Measurements from ENCODE around the gene CIDEB. TPM values are rescaled to one million over a fixed set of nuclear protein-coding genes. Genes with fewer than 3 reads are reported as not detected.
A peak's percentile ranks its signal among the peaks of the same experiment; 100 is the strongest.

CIDEB gene
- total RNA-seq, 2 donors from 2014 or later = 0.97 to 3.1 TPM

DNA sequence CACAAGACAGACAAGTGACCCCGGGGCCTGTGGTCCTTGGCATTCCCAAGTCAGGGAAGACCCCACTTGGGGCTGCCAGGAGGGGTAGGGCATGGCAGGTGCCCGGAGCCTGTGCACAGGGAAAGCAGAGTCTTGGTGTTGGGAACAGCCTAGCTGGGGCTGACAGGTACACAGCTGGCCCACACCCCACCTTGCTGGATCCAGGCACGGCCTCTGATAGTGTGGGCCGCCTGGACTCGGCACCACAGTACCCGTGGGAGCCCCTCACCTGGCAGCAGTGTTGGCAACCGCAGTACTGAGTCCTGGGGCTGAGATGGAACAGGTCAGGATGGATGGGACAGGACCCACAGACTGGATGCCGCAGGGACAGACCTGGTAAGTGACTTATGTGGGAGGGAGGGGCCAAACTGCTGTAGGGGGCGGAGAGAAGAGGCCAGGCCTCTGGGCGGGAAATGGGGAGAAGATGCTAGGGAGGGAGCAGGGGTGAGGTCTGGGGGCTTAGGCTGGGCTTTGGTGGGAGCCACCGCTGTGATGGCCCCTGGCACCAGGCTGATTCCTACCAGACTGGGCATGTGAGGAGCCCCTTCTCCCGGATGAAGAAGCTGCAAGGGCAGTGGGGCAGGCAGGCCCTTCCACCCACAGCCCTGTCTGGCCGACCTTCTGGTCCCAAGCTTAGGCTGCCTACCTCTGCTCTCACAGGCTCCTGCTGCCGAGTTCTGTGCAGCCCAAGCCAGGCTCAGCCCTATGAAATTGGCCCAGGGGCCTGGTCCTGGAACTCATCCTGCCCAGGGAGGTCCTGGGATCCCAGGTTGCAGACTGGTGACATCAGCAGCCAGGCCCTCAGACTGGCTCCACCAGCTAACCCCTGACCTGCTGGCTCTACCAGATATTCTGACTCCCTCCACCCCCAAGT, 44.7 kb downstream of the CIDEB start, which contains the start of gene TGM1:
Gene TGM1 (minus strand): TSS at position 357 of the 913 bp plus-strand sequence. CDS start 825 bp downstream, outside the sequence.
- Mint-ChIP-seq H3K27ac (no peak within 1 kb of the TSS), H3K9me3 (no peaks in the 10 kb centered on the region), H3K4me3 (no peak within 1 kb of the TSS), H3K4me1 (no peaks in the 10 kb centered on the region), H3K36me3 (ENCODE audit: low read depth) (peaks cover 5% of the 10 kb centered on the region), H3K27me3 (ENCODE audit: insufficient read depth) (no peaks in the 10 kb centered on the region)
- TF ChIP-seq, protein P1, sequence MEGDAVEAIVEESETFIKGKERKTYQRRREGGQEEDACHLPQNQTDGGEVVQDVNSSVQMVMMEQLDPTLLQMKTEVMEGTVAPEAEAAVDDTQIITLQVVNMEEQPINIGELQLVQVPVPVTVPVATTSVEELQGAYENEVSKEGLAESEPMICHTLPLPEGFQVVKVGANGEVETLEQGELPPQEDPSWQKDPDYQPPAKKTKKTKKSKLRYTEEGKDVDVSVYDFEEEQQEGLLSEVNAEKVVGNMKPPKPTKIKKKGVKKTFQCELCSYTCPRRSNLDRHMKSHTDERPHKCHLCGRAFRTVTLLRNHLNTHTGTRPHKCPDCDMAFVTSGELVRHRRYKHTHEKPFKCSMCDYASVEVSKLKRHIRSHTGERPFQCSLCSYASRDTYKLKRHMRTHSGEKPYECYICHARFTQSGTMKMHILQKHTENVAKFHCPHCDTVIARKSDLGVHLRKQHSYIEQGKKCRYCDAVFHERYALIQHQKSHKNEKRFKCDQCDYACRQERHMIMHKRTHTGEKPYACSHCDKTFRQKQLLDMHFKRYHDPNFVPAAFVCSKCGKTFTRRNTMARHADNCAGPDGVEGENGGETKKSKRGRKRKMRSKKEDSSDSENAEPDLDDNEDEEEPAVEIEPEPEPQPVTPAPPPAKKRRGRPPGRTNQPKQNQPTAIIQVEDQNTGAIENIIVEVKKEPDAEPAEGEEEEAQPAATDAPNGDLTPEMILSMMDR (conservative IDR thresholded peaks at IDR 0.05) = no peak
- H3K36me3 ChIP-seq (ENCODE audit: control insufficient read depth, insufficient read depth, low read length) = no peaks in the 10 kb centered on the region
- peak; percentile 61 for DNase-seq
- no peak within 1 kb of the TSS for H3K9ac ChIP-seq (ENCODE audit: extremely low read depth, low read length, poor library complexity, severe bottlenecking)
- no peaks in the 10 kb centered on the region for H3K9me3 ChIP-seq (ENCODE audit: control insufficient read depth, low read length)
- no peak within 1 kb of the TSS for H3K27ac ChIP-seq (ENCODE audit: low read depth, low read length)
- H3K4me3 ChIP-seq (ENCODE audit: low read length) = no peak within 1 kb of the TSS
- no peaks in the 10 kb centered on the region for H3K27me3 ChIP-seq (ENCODE audit: control insufficient read depth, insufficient read depth, low read length, poor library complexity, severe bottlenecking)
- 68 to 83% methylated on average over 6 to 14 of the region's 14 CpGs for WGBS, 2 experiments (ENCODE audit: insufficient coverage in 1 of 2, insufficient read length in 1 of 2)
- H3K4me1 ChIP-seq (ENCODE audit: control insufficient read depth, insufficient read depth, low read length) = no peaks in the 10 kb centered on the region

DNA sequence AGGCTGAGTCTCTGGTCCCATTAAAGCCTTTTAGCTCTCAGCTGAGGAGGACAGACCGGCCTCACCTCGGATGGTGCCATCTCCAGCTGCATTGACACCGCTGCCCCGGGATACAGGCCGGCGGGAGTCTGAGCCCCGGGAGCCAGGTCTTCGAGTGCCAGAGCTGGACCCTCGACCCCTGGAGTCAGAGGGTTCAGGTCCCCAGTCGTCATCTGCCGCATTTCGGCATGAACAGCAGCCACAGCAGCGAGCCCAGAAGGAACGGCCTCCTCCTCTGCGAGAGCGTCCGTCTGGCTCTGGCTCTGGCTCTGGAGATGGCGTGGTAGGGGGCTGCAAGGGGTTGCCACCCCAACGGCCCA, 45.8 kb downstream of the CIDEB start:
- H3K4me3 ChIP-seq (ENCODE audit: low read length) = no peak overlapping the region
- no peaks in the 10 kb centered on the region for H3K36me3 ChIP-seq (ENCODE audit: control insufficient read depth, insufficient read depth, low read length)
- no peaks in the 10 kb centered on the region for H3K4me1 ChIP-seq (ENCODE audit: control insufficient read depth, insufficient read depth, low read length)
- Mint-ChIP-seq H3K27me3 (ENCODE audit: insufficient read depth) (no peaks in the 10 kb centered on the region), H3K9me3 (no peaks in the 10 kb centered on the region), H3K4me1 (no peaks in the 10 kb centered on the region), H3K27ac (no peak overlapping the region), H3K4me3 (no peak overlapping the region), H3K36me3 (ENCODE audit: low read depth) (peaks cover under 1% of the 10 kb centered on the region)
- no peak overlapping the region for H3K27ac ChIP-seq (ENCODE audit: low read depth, low read length)
- no peaks in the 10 kb centered on the region for H3K27me3 ChIP-seq (ENCODE audit: control insufficient read depth, insufficient read depth, low read length, poor library complexity, severe bottlenecking)
- TF ChIP-seq, protein P1 (conservative IDR thresholded peaks at IDR 0.05) = no peak
- no peaks in the 10 kb centered on the region for H3K9me3 ChIP-seq (ENCODE audit: control insufficient read depth, low read length)
- 93 to 97% methylated on average over 9 to 19 of the region's 19 CpGs for WGBS, 2 experiments (ENCODE audit: insufficient coverage in 1 of 2, insufficient read length in 1 of 2)
- no peak for DNase-seq
- no peak overlapping the region for H3K9ac ChIP-seq (ENCODE audit: extremely low read depth, low read length, poor library complexity, severe bottlenecking)

DNA sequence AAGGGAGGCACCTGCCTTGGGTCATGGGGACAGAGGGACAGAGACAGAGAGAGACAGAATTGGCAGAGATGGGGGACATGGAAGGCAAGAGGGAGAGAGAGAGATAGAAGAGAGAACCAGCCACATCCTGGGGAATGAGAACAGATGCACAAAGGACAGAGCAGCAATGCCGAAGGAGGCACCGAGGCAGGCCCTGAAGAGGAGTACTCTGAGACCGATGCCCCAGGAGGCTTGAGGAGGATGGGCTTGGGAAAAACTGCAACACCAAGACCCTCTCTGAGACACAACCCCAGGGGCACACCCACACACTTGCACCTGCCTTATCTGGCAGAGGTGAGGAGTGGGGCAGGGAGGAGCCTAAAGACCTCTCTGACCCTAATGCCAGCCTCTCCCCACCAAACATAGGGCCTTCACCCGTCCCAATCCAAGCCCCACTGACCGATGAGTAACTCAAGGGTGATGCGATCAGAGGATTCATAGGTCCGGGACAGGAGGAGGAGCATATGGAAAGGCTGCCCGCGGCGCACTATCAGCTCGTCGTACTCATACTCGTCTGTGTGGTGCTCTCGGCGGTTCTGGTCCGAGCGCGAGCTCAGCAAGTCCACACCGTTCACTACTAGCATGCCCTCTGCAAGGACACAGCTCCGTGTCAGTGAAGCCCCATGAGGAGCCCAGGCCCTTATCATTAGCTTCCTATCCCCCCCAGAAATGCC, 46.4 kb downstream of the CIDEB start:
- TF ChIP-seq, protein P1 (conservative IDR thresholded peaks at IDR 0.05) = no peak
- no peaks in the 10 kb centered on the region for H3K9me3 Mint-ChIP-seq
- no peak for DNase-seq
- H3K4me1 ChIP-seq (ENCODE audit: control insufficient read depth, insufficient read depth, low read length) = no peaks in the 10 kb centered on the region
- no peak overlapping the region for H3K9ac ChIP-seq (ENCODE audit: extremely low read depth, low read length, poor library complexity, severe bottlenecking)
- no peak overlapping the region for H3K27ac Mint-ChIP-seq
- H3K4me3 ChIP-seq (ENCODE audit: low read length) = no peak overlapping the region
- no peaks in the 10 kb centered on the region for H3K27me3 Mint-ChIP-seq (ENCODE audit: insufficient read depth)
- no peaks in the 10 kb centered on the region for H3K27me3 ChIP-seq (ENCODE audit: control insufficient read depth, insufficient read depth, low read length, poor library complexity, severe bottlenecking)
- H3K27ac ChIP-seq (ENCODE audit: low read depth, low read length) = no peak overlapping the region
- no peaks in the 10 kb centered on the region for H3K36me3 Mint-ChIP-seq (ENCODE audit: low read depth)
- no peaks in the 10 kb centered on the region for H3K36me3 ChIP-seq (ENCODE audit: control insufficient read depth, insufficient read depth, low read length)
- no peaks in the 10 kb centered on the region for H3K4me1 Mint-ChIP-seq
- H3K9me3 ChIP-seq (ENCODE audit: control insufficient read depth, low read length) = no peaks in the 10 kb centered on the region
- WGBS, 2 experiments (ENCODE audit: insufficient coverage in 1 of 2, insufficient read length in 1 of 2) = 90 to 97% methylated on average over 19 to 20 of the region's 20 CpGs
- no peak overlapping the region for H3K4me3 Mint-ChIP-seq

Data from endodermal cell (in vitro differentiated cells).